ENCODE measurements around the gene INPP5A. TPM values are rescaled to one million over a fixed set of nuclear protein-coding genes. Genes with fewer than 3 reads are reported as not detected.

Gene INPP5A
- total RNA-seq, 1 donor from 2014 or later = 41.0 TPM

- Mint-ChIP-seq H3K4me1 (peaks cover 34% of the 10 kb centered on the region), H3K9me3 (peaks cover 6% of the 10 kb centered on the region), H3K4me3 (no peak overlapping the region), H3K27ac (no peak overlapping the region), H3K36me3 (peaks cover 11% of the 10 kb centered on the region), H3K27me3 (ENCODE audit: low read depth) (no peaks in the 10 kb centered on the region)
- DNase-seq (ENCODE audit: low spot score in 2 of 2, unreplicated experiment in 2 of 2) = no peak
- no peak for TF ChIP-seq CTCF (IDR thresholded peaks at IDR 0.05; ENCODE audit: unreplicated experiment)
Measured at GRCh38 chr10:132582137-132582536, 44.5 kb downstream of the INPP5A start.

GRCh38 chr10:132582771-132583170 is 45.2 kb downstream of the INPP5A start:
- Mint-ChIP-seq H3K27ac (no peak overlapping the region), H3K27me3 (ENCODE audit: low read depth) (no peaks in the 10 kb centered on the region), H3K4me3 (no peak overlapping the region), H3K4me1 (peaks cover 31% of the 10 kb centered on the region), H3K9me3 (peaks cover 6% of the 10 kb centered on the region), H3K36me3 (peaks cover 11% of the 10 kb centered on the region)
- DNase-seq (ENCODE audit: low spot score in 2 of 2, unreplicated experiment in 2 of 2) = no peak
- TF ChIP-seq CTCF (IDR thresholded peaks at IDR 0.05; ENCODE audit: unreplicated experiment) = no peak

GRCh38 chr10:132583456-132583855 is 45.9 kb downstream of the INPP5A start:
- H3K4me3 Mint-ChIP-seq = no peak overlapping the region
- peaks cover 30% of the 10 kb centered on the region for H3K4me1 Mint-ChIP-seq

GRCh38 chr10:132584081-132584480 is 46.5 kb downstream of the INPP5A start:
- DNase-seq (ENCODE audit: low spot score in 2 of 2, unreplicated experiment in 2 of 2) = no peak
- H3K9me3 Mint-ChIP-seq = peaks cover 6% of the 10 kb centered on the region
- TF ChIP-seq CTCF (IDR thresholded peaks at IDR 0.05; ENCODE audit: unreplicated experiment) = no peak
- peaks cover 11% of the 10 kb centered on the region for H3K36me3 Mint-ChIP-seq
- no peaks in the 10 kb centered on the region for H3K27me3 Mint-ChIP-seq (ENCODE audit: low read depth)
- H3K27ac Mint-ChIP-seq = no peak overlapping the region
- H3K4me3 Mint-ChIP-seq = no peak overlapping the region
- peaks cover 27% of the 10 kb centered on the region for H3K4me1 Mint-ChIP-seq

More at GRCh38 chr10:132583456-132583855, 45.9 kb downstream of the INPP5A start:
- peaks cover 6% of the 10 kb centered on the region for H3K9me3 Mint-ChIP-seq
- DNase-seq (ENCODE audit: low spot score in 2 of 2, unreplicated experiment in 2 of 2) = no peak
- H3K36me3 Mint-ChIP-seq = peaks cover 11% of the 10 kb centered on the region
- peak overlapping the region; percentile 4 for H3K27ac Mint-ChIP-seq
- no peak for TF ChIP-seq CTCF (IDR thresholded peaks at IDR 0.05; ENCODE audit: unreplicated experiment)
- H3K27me3 Mint-ChIP-seq (ENCODE audit: low read depth) = no peaks in the 10 kb centered on the region

GRCh38 chr10:132585732-132586722 is 48.4 kb downstream of the INPP5A start:
- Mint-ChIP-seq H3K36me3 (peaks cover 11% of the 10 kb centered on the region), H3K9me3 (peaks cover 6% of the 10 kb centered on the region), H3K4me3 (no peak overlapping the region), H3K27me3 (ENCODE audit: low read depth) (no peaks in the 10 kb centered on the region), H3K4me1 (peaks cover 21% of the 10 kb centered on the region), H3K27ac (no peak overlapping the region)
- TF ChIP-seq CTCF (IDR thresholded peaks at IDR 0.05; ENCODE audit: unreplicated experiment) = no peak
- no peak for DNase-seq (ENCODE audit: low spot score in 2 of 2, unreplicated experiment in 2 of 2)

All from mesothelial cell of epicardium (in vitro differentiated cells).